ENCODE measurements around the gene SPOCK2. TPM values are rescaled to one million over a fixed set of nuclear protein-coding genes. Genes with fewer than 3 reads are reported as not detected.

SPOCK2 gene
- total and polyA plus RNA-seq, 2 of the 13 experiments (the other 11 are each of a cell fraction or from before 2014, with no cell fraction given), result 8.6 to 30.6 TPM

- TF ChIP-seq CERS6 (CRISPR knock-in tag; IDR thresholded peaks at IDR 0.05) (no peak), FOXM1 (CRISPR knock-in tag; IDR thresholded peaks at IDR 0.05) (no peak), KAT8 (CRISPR knock-in tag; IDR thresholded peaks at IDR 0.05) (peak; percentile 43; the same call in 1 of the 2 replicates), ZBTB10 (CRISPR knock-in tag; IDR thresholded peaks at IDR 0.05; ENCODE audit: borderline replicate concordance) (no peak), SOX5 (CRISPR knock-in tag; IDR thresholded peaks at IDR 0.05; ENCODE audit: borderline replicate concordance) (peak; percentile 91), MAZ (IDR thresholded peaks at IDR 0.05; ENCODE audit: borderline replicate concordance, low read depth, low read length) (no peak), MAZ (CRISPR knock-in tag; IDR thresholded peaks at IDR 0.05; ENCODE audit: low read depth) (no peak), ZBTB7A (CRISPR knock-in tag; IDR thresholded peaks at IDR 0.05) (no peak), NCOA5 (CRISPR knock-in tag; IDR thresholded peaks at IDR 0.05) (no peak), ZFP36 (IDR thresholded peaks at IDR 0.05; ENCODE audit: borderline replicate concordance, low read depth, low read length, partially characterized antibody) (no peak), ZBTB39 (CRISPR knock-in tag; IDR thresholded peaks at IDR 0.05) (no peak), SMYD3 (CRISPR knock-in tag; IDR thresholded peaks at IDR 0.05) (no peak), NBN (conservative IDR thresholded peaks at IDR 0.05) (no peak), PHF8 (CRISPR knock-in tag; IDR thresholded peaks at IDR 0.05) (peak; percentile 41; the same call in 1 of the 2 replicates), FUBP1 (CRISPR knock-in tag; IDR thresholded peaks at IDR 0.05; ENCODE audit: borderline replicate concordance) (no peak), MEF2D (CRISPR knock-in tag; IDR thresholded peaks at IDR 0.05) (no peak), GTF3A (CRISPR knock-in tag; conservative IDR thresholded peaks at IDR 0.05) (no peak), ZSCAN22 (CRISPR knock-in tag; IDR thresholded peaks at IDR 0.05) (no peak), ZSCAN12 (CRISPR knock-in tag; IDR thresholded peaks at IDR 0.05) (0 out of 2 replicates have a peak, but pooled peaks have one; percentile 33), THAP8 (CRISPR knock-in tag; IDR thresholded peaks at IDR 0.05; ENCODE audit: borderline replicate concordance) (no peak), TAF15 (IDR thresholded peaks at IDR 0.05; ENCODE audit: low read depth, low read length, poor library complexity, severe bottlenecking) (no peak), ETV5 (CRISPR knock-in tag; IDR thresholded peaks at IDR 0.05; ENCODE audit: borderline replicate concordance) (peak; percentile 87; the same call in 1 of the 2 replicates)
Measured at GRCh38 chr10:72056932-72057751, 31.2 kb downstream of the SPOCK2 start (continued).

Data from HepG2 (cell line).